Measurements from ENCODE around the gene CD47.

CD47 gene

DNA sequence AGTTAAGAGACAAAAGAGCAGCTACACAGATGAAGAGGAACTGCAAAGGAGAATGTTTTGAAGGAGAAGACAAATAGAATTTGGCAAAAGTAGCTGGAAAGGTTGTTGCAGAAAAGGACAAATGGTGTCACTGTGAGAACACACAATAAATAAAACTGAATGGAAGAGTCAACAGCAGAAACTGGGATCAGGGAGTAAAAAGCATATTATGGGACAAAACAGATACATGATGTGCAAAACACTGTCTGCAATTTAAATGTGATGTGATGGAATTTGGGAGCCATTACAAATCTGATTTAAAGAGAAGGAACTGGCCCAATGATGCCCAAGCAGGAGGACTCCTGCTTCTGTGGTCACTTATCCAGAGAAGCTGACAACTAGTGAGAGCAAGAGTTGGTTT, 46.1 kb downstream of the CD47 start:
- no peak for DNase-seq

- DNase-seq = no peak
Measured at GRCh38 chr3:108042300-108042699, 48.5 kb downstream of the CD47 start.

GRCh38 chr3:108041253-108041652, 49.6 kb downstream of the CD47 start:
- no peak for DNase-seq

DNA sequence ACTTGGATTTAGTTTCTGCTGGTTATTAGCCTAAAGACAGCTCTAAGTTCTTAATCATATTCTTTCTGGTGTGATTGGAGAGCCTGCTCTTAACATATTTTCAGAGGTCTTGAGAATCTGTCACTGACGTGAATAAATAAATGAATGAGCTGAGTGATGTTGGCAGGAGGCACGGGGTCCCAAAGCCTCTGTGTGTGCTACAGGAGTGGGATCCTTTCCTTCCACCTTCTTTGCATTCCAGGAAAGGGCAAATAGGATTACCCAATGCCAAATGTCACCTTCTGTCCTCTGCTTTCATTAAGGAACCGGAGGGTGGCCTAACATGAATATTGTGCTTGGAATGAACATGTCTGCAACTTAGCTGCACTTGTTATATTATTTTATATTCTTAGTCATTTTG, 53.1 kb downstream of the CD47 start:
- no peak for DNase-seq

DNA sequence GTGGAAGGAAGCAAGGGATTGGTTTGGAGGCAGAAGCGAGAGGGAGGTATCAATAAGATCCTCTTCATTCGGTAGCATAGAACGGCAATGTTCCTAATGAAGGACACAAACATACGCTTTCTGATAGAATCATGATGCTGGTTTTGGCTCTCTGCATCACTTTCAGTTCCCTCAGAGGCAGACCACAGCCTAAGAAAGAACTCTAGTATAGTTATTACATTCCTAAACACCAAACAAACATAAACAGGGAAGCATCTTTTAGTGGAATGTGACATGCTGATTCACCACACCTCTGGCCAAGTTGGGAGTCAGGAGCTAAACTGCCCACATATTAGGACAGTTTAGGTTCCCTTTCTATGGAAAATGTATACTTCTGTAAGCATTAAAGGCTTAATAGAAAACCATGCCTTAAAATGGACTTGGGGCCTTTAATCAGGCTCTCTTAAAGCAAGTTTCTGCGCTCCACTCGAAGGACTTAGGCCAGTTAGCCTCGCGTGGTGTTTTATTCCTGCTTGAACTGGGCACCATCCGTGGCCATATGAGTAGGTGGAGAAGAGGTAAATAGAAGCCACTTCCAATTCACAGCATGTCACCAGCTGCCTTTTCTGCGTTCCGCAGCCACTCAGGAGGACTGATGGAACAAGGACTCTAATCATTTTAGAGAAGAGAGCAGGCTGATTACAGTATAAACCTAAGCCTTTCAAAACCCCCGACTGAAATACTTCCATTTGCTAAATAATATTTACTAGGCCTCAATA, 53.7 kb downstream of the CD47 start:
- DNase-seq = peak; percentile 34

- DNase-seq = no peak
Measured at GRCh38 chr3:108036401-108036800, 54.4 kb downstream of the CD47 start.

DNA sequence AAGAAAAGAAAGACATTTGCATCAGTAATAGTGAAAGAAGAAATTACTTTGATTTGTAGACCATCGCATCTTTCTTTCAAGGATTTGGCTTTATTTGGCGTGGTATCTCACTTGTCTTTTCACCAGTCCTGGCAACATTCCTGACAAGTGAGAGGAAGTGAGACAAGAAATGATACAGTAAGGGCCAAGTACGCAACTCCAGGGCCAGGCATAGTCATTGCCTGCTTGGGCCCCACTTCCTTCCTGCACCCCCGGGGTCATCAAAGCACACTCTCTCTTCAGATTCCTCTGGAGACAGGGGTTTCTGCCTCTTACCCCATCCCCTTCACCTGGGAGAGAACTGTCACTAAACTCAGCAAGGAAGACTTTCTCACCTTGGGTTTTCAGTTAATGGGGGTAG, 55.1 kb downstream of the CD47 start:
- no peak for DNase-seq

DNA sequence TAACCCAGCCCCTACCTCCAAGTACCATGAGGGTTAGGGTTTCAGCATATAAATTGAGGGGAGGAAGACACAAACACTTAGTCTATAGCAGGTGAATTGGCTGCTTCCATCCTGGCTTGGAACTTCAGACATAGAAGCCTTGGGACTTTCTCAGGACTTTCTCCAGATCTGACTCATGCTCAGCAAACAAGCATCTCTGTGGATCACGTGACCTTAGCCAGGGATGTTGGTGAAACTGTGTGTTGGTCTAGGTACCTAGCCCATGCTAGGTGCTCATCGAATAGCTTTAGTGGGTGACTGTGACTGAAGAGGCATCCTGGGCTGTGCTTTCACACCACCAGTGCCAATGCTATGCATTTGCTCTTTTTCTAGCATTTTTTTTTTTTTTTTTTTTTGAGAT, 58.9 kb downstream of the CD47 start:
- no peak for DNase-seq

GRCh38 chr3:108030960-108031359, 59.9 kb downstream of the CD47 start:
- no peak for DNase-seq

DNA sequence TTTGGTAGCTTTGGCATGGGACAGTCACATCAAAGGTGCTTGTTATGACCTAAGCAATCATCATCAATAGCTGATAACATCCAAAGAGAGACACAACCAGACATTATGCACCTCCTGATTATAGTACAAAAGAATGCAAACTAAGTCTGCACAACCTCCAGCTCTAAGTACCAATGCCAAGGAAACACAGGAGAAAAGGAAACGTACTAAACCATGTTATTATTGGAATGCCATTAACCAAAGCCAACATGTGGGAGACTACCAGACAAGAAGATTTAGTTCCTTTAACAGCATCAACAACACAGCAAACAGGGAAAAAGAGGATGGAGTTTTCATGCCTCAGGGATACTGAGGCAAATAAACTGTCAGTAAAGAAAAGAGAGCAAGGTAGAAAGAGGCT, 61.4 kb downstream of the CD47 start:
- DNase-seq = no peak

GRCh38 chr3:108028896-108029295, 61.9 kb downstream of the CD47 start:
- DNase-seq = no peak

GRCh38 chr3:108025177-108025576, 65.7 kb downstream of the CD47 start:
- no peak for DNase-seq

GRCh38 chr3:108024146-108024850, 66.5 kb downstream of the CD47 start:
- DNase-seq = no peak

DNA sequence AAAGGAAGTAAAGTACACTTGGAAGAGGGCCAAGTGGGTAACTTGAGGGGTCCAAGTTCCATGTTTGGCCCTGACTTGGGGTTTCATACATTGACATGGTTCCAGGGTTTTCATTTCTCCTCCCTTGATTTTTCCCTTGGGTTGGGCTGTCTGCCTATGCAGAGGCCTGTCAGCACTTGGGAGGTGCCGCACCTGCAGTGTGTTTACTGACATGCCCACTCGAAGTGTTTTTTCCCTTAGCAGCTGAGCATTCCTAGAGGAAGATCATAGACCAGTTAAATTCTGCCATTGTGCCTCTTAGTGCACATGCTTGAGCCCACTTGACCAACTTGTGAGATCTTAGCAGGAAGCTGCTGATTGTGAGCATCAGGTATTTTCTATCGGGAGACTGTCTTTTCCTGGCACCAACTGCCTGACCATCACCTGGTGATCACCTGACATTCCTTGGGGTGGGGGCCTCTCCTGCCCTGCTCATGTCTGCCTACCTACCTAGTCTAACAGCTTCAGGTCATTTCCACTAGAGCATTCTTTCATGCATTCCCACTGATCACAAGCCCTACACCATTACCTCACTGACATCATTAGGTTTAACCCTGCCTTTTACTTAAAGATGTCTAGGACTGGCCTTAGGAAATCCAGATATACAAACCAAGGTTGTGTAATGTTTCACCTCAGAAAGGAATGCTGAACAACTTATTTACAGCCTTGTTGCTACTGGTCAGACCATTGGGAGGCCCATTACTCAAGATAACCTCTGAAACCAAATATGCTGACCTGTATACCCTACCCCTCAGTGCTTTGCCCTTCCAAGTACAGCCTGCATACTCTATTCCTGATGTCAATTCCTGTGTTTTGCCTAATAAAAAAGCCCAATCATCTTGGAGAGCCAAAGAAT, 68.3 kb downstream of the CD47 start:
- DNase-seq = no peak

DNA sequence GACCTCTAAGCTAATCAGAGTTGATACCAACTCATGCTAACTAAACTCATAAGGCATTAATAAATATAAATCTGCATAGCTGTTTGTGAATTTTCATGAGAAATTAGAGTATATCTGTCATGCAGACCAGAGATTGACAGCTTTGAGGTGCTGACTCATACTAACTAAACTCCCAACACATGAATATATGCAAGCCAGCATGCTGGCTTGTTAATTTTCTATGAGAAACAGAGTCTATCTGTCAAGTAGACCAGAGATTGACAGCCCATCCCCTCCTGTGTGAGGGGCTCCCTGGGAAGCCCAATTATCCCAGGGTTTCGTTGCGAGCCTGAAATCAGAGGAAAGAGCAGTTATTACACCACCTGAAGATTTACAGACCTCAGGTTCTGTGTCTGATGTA, 69.3 kb downstream of the CD47 start:
- peak; percentile 14 for DNase-seq

DNA sequence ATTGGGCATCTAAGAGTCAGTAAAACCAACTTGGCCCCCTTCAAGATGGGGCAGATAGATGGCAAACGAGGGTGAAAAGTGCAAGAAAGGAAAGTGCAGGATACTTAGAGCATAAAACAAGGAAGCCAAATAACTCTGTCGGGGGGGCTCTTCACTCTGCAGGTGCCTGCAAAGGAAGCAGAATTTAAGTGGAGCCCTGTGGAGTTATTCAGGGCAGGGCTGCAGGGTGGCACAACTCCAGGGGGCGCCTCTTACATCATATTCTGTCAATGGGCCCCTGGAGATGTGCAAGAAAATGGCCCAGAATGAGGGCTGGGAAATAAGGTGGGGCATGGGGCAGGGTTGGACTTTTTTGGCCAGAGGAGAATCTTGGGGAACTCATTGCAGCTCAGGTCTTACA, 69.7 kb downstream of the CD47 start:
- peak; percentile 54 for DNase-seq

DNA sequence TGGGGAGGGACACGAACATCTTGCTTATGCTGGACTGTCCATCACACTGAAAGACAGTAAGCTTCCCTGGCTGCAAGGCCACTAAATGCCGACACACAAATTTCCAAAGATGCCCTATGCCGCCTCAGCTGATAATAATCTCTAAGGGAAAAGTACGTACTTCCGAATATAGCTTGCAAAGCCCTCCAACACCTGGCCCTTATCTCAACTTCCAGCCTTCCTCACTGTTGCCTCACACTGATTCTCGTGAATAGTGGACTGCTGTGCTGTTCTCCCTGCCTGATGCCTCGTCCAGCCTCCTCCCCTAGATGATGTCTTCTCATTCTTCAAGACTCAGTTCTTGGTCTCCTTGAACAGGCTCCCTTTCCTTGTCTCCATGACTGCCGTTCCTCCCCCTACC, 72.3 kb downstream of the CD47 start:
- DNase-seq = no peak

DNA sequence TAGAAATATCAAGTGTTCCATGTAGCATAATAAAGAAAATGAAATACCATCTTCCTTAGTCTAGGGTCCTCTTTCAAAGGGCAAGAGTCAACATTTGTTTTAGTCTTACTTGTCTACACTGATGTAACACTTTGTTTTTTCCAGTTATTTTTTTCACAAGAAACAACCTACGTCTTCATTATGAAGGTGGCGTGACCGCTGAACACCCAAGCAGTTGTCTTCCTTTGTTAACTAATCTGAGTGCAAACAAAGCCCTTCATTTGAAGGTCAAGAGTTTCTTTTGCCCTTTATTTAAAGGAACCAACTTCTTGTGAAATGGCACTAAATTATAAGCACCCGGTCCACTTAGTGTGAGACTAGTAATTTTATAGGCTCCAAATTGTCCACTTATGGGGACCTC, 73.2 kb downstream of the CD47 start:
- peak; percentile 92 for DNase-seq

DNA sequence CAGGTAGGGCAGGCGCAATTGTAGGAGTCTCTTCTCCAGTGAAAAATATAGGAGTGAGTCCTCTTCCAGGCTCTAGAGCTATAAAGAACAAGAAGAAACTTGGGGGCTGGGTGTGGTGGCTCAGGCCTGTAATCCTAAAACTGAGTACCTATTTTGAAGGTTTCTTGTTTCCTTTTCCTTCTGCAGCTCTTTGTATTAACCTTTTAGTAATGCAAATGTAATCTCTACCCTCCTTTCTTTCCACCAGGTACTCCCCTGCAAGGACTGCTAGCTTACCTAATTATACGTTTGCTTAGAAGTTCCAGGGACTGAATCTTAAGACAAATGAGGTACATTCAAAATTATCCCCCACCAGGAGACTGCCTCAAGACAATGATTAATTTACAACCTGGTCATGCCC, 75.9 kb downstream of the CD47 start:
- DNase-seq = peak; percentile 90

DNA sequence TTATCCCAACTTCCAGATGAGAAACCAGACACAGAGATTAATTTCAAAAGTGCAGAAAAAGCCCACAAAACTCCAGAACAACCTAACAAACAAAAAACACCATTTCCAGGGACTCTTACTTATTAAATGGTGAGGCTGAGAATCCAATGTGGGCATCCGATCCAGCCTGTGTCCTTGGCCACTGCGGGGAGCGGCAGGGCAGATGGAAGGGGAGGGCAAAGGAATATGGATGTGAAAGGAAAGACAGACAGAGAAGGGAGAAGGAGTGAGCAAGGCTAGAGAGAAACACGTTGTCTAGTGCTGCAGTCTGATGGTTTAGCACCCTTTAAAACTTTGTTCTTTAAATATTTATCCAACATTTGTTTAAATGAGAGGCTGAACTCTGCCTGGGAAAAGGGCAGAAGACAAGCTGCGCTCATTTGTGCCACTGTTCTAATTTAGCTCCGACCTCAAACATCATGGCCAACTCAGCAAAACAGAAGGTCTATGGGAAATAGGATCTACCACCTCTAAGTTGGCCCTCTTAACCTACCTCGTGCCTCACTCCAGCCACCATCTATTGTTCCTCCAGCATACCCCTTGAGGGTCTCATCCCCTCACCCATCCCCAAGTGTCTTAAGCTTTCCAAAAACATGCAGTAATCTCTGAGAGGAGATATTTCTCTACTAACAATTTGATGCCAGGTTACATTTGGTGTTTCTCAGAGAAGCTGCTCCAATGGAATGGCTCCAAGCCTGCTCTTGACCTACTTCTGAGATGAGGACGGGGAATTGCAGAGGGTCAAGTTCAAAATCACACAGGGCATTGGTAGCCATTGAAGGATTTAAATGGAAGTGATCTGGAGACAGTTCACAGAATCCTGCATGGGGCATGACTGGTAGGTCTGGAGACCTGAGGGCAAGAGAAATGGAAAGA, 77.4 kb downstream of the CD47 start:
- DNase-seq = no peak

DNA sequence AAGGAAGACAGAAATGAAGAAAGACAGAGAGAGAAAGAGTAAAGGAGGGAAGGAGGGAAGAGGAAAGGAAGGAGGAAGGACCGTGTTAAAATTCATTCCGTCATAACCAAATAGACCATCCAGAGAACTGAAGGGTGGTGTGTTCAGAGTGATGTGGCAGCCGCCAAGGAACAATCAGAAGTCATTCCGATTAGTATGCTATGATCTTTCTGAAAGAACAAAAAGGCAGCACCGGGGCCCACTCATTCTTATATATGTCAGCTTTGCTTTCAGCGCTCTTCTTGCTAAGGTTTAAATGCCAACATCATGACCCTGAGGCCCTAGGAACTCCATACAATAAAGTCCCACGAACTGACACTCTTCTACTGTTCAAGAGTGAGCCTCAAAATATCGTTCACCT, 78.5 kb downstream of the CD47 start:
- no peak for DNase-seq

DNA sequence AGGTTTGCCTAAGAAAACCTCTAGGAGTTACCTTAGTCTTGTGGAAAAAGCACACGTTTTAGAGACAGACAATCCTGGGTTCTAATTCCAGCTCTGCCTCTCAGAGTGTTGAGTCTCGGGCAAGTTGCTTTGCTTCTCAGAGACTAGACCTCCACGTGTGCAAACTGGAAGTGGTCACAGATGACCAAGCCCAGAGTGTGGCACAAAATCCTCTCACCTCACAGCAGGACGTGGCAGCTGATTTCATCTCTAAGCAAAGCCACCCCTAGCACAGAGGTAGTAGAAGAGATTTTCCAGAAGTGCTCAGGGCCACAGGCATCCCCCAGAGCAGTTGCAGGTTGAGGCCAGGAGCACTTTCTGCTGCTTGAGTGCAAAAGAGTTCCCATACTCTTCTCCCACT, 79.2 kb downstream of the CD47 start:
- no peak for DNase-seq
